GM12875 (cell line): ENCODE data around the gene PLD4.

Experiments used
- H3K4me3 ChIP-seq: one replicate; pipeline ENCODE4 v1.5.1; 2011; ENCODE audit warnings: low read depth, low read length, control low read depth
- CTCF ChIP-seq: IDR thresholded peaks from 2 replicates; pipeline ENCODE4 v1.5.1; 2011; ENCODE audit warnings: low read depth, mild to moderate bottlenecking, control low read depth, inconsistent platforms, low read length, moderate library complexity, borderline replicate concordance; ENCODE audit not compliant: insufficient read depth

The PLD4 gene

GRCh38 chr14:104953097-104953496 is 28.4 kb downstream of the PLD4 start:
- TF ChIP-seq CTCF: no peak
- no peak overlapping the region for H3K4me3 ChIP-seq

DNA sequence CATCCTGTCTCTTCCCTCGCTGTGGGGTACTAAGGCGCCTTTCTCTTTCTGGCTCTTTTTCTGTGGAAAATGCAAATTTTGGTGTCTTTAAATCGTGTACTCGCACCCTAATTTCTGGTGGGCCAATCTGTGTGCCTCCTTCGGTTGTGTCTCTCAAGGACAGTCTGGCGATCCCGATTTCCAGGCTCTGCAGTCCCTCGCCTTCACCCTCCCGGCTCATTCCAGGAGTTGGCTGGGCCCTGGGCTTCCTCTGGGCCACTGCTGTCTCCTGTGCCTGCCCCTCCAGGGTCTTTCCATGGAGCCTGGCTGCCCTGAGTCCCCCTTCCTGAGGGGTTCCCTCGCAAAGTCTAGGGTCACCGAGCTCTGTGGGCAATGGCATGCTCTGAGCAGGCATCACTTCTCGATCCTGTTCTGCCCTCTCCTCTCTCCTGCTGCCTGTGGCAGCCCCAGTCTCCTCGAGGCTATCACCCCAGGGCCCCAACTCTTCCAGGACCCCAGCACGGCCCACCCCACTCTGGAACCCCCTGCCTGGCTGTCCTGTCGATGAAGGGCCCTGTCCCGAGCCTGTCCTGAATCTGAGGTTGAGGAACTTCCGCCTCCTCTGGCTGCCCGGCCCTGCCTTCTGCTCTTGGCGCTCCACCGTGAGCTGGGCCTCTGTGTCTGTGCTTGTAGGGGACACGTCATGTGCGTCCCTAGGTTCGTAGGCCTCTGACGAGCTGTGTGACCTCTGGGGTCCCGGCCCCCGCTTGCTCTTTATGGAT is 29.4 kb downstream of the PLD4 start:
- no peak for TF ChIP-seq CTCF
- no peak overlapping the region for H3K4me3 ChIP-seq

- no peak overlapping the region for H3K4me3 ChIP-seq
- no peak for TF ChIP-seq CTCF
Measured at GRCh38 chr14:104954746-104955395, 30.2 kb downstream of the PLD4 start.

DNA sequence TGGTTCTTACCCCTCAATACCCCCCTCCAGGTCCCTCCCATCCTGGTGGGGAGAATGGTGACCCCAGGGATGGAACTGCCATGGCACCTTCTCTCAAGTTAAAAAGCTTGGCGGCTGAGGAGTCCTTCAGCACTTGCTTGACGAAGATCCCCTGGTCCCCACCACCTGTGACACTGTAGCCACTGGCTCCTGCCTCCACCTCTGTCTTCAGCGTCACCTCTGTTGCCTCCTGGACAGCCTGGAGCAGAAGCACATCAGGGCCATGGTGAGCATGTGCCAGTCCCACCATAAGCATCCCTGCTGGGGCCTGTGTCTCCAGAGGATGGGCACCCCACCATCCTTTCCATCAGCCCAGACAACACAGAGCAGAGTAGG is 30.7 kb downstream of the PLD4 start:
- no peak overlapping the region for H3K4me3 ChIP-seq
- TF ChIP-seq CTCF: no peak

- no peak overlapping the region for H3K4me3 ChIP-seq
- TF ChIP-seq CTCF: no peak
Measured at GRCh38 chr14:104956290-104956890, 31.7 kb downstream of the PLD4 start.

- no peak overlapping the region for H3K4me3 ChIP-seq
- no peak for TF ChIP-seq CTCF
Measured at GRCh38 chr14:104957146-104958113, 32.8 kb downstream of the PLD4 start.
